Esophagus squamous epithelium (tissue), 5 donors: Measurements from ENCODE around the gene TMEM95. TPM values are rescaled to one million over a fixed set of nuclear protein-coding genes. Genes with fewer than 3 reads are reported as not detected.
"Not testable (repeated sequence)": the region's sequence is repeated elsewhere in the genome, so short reads cannot be mapped to it uniquely, and the experiment has no call there.

Source experiments
- DNase-seq: peaks from one replicate; lab custom pipeline; 2025; lab: John Stamatoyannopoulos, UW
- H3K27ac ChIP-seq, 4 donors: fragments of 200-600 bp; sonication (generic); one replicate each; pipeline ENCODE4 v1.5.1; 2016 to 2019; ENCODE audit warnings: mild to moderate bottlenecking in 1 of 4
- H3K27me3 ChIP-seq, 4 donors: fragments of 200-600 bp; sonication (generic); 1 replicate in 3 of 4; 2 replicates in 1 of 4; pipeline versions ENCODE4 v1.5.1 to v1.6.0; 2017 to 2021; ENCODE audit warnings: antibody characterized with exemption in 1 of 4
- H3K36me3 ChIP-seq, 3 donors: fragments of 200-600 bp; sonication (generic); one replicate each; pipeline ENCODE4 v1.5.1; 2016 to 2019
- H3K4me1 ChIP-seq, 3 donors: fragments of 200-600 bp; sonication (generic); one replicate each; pipeline ENCODE4 v1.5.1; 2017 to 2019
- H3K4me3 ChIP-seq, 4 donors: fragments of 200-600 bp; sonication (generic); 1 replicate in 3 of 4; 2 replicates in 1 of 4; pipeline ENCODE4 v1.5.1; 2016 to 2019; ENCODE audit warnings: mild to moderate bottlenecking in 2 of 4, moderate library complexity in 1 of 4
- H3K9me3 ChIP-seq, 3 donors: fragments of 200-600 bp; sonication (generic); one replicate each; pipeline ENCODE4 v1.5.1; 2016 to 2019
- CTCF ChIP-seq, 6 experiments: fragments of 450-650 bp in 4 of 6; fragments of 200-600 bp in 2 of 6; sonication (generic) in 2 of 6; IDR thresholded peaks; one replicate each; pipeline ENCODE4 v1.5.1; 2016 to 2019; ENCODE audit warnings: antibody characterized with exemption in 6 of 6, mild to moderate bottlenecking in 4 of 6, moderate library complexity in 4 of 6
- POLR2A ChIP-seq, 4 donors: fragments of 450-650 bp; IDR thresholded peaks; one replicate each; pipeline ENCODE4 v1.6.1; 2017; ENCODE audit warnings: antibody characterized with exemption in 4 of 4, mild to moderate bottlenecking in 4 of 4, moderate library complexity in 3 of 4
- WGBS, 2 donors: methylation state at CpG; one replicate each; pipeline ENCODE4 v1.1.5; 2018; 5-methylcytosine and 5-hydroxymethylcytosine counted together
- intact Hi-C: fragments of 100-400 bp; cut with DNase I; formaldehyde crosslinking; loops from one replicate; pipeline ENCODE4 v1.15.0; 2022
- total RNA-seq, 4 donors: library from RNA; depleted of rRNA; stranded (reverse); fragments of >200 nt; gene quantifications; one replicate each; pipeline ENCODE4 v1.1.0, GENCODE V29; 2016
- donor health status: DM: yes; HTN: yes; CAD: no.

TMEM95 gene
- total RNA-seq, 4 donors from 2014 or later: not detected

- intact Hi-C loops: no loop called here
- Histone ChIP-seq H3K4me3 (no peak overlapping the region), H3K36me3 (no peaks in the 10 kb centered on the region), H3K27me3 (peaks cover 0 to 39% (median 0%) of the 10 kb centered on the region in 4 donors), H3K27ac (no peak overlapping the region), H3K9me3 (no peaks in the 10 kb centered on the region), H3K4me1 (peaks cover 0 to 20% (median 7%) of the 10 kb centered on the region in 3 donors)
- TF ChIP-seq POLR2A (IDR thresholded peaks at IDR 0.05): no peak
- no peak for TF ChIP-seq CTCF (IDR thresholded peaks at IDR 0.05)
- WGBS, 2 donors: 69 to 93% methylated on average over 2 to 3 of the region's 3 CpGs
- DNase-seq: no peak
Measured at GRCh38 chr17:7334938-7335538, 19.9 kb upstream of the TMEM95 start.

GRCh38 chr17:7335765-7336164 lies 19.2 kb upstream of the TMEM95 start:
- intact Hi-C loops, H3K36me3 ChIP-seq, H3K27ac ChIP-seq, DNase-seq, H3K4me3 ChIP-seq, H3K9me3 ChIP-seq: not testable (repeated sequence)
- Histone ChIP-seq H3K4me1 (peaks cover 0 to 12% (median under 1%) of the 10 kb centered on the region in 3 donors), H3K27me3 (peaks cover 0 to 44% (median 0%) of the 10 kb centered on the region in 4 donors)
- WGBS, 2 donors: 72 to 76% methylated on average over 13 of the region's 13 CpGs

- intact Hi-C loops: no loop called here
- WGBS, 2 donors: 18 to 38% methylated on average over 5 to 8 of the region's 17 CpGs
- Histone ChIP-seq H3K27me3 (peaks cover 0 to 51% (median 0%) of the 10 kb centered on the region in 4 donors), H3K36me3 (no peaks in the 10 kb centered on the region), H3K4me1 (peaks cover 0 to 9% (median 0%) of the 10 kb centered on the region in 3 donors), H3K4me3 (peak within 1 kb of the TSS; percentile 11 to 57 (median 37)), H3K27ac (peak within 1 kb of the TSS; percentile 24 to 59 (median 48)), H3K9me3 (no peaks in the 10 kb centered on the region)
- TF ChIP-seq CTCF (IDR thresholded peaks at IDR 0.05) (no peak), POLR2A (IDR thresholded peaks at IDR 0.05) (no peak)
- DNase-seq: no peak
Measured at GRCh38 chr17:7336240-7337175, 18.4 kb upstream of the TMEM95 start, which contains the start of gene ACAP1. Gene ACAP1 (plus strand): TSS chr17:7336529. CDS start chr17:7336735, 206 bp downstream.

GRCh38 chr17:7337600-7337999 lies 17.4 kb upstream of the TMEM95 start:
- WGBS, 2 donors: 51 to 61% methylated on average over 3 to 4 of the region's 7 CpGs
- H3K36me3 ChIP-seq, intact Hi-C loops, H3K27ac ChIP-seq, H3K9me3 ChIP-seq, H3K4me1 ChIP-seq, DNase-seq: not testable (repeated sequence)
- peaks cover 0 to 62% (median 0%) of the 10 kb centered on the region in 4 donors for H3K27me3 ChIP-seq
- peak overlapping the region in 2 of 4 donors; percentile 40 to 57 for H3K4me3 ChIP-seq

- TF ChIP-seq POLR2A (IDR thresholded peaks at IDR 0.05) (no peak), CTCF (IDR thresholded peaks at IDR 0.05) (no peak)
- Histone ChIP-seq H3K36me3 (no peaks in the 10 kb centered on the region), H3K4me3 (no peak overlapping the region), H3K9me3 (no peaks in the 10 kb centered on the region), H3K27ac (no peak overlapping the region), H3K27me3 (peaks cover 0 to 58% (median 3%) of the 10 kb centered on the region in 4 donors), H3K4me1 (peaks cover 0 to 9% (median 0%) of the 10 kb centered on the region in 3 donors)
- DNase-seq: no peak
- 77 to 86% methylated on average over 2 of the region's 2 CpGs for WGBS, 2 donors
- intact Hi-C loops: no loop called here
Measured at GRCh38 chr17:7340179-7340578, 14.8 kb upstream of the TMEM95 start.

- intact Hi-C loops: no loop called here
- Histone ChIP-seq H3K27me3 (peaks cover 0 to 41% (median 3%) of the 10 kb centered on the region in 4 donors), H3K4me1 (no peaks in the 10 kb centered on the region), H3K36me3 (no peaks in the 10 kb centered on the region), H3K4me3 (no peak overlapping the region), H3K27ac (no peak overlapping the region), H3K9me3 (no peaks in the 10 kb centered on the region)
- TF ChIP-seq CTCF (IDR thresholded peaks at IDR 0.05) (no peak), POLR2A (IDR thresholded peaks at IDR 0.05) (no peak)
- no peak for DNase-seq
- 84 to 87% methylated on average over 7 to 9 of the region's 13 CpGs for WGBS, 2 donors
Measured at GRCh38 chr17:7341842-7342241, 13.1 kb upstream of the TMEM95 start.
